GM21447 (cell line): ENCODE data around the gene HMX3.

ENCODE experiments used
- ATAC-seq: cut with Tn5 transposase; IDR thresholded peaks from one replicate; pipeline ENCODE4 v1.9.1; 2021; ENCODE audit not compliant: unreplicated experiment

HMX3 gene

DNA sequence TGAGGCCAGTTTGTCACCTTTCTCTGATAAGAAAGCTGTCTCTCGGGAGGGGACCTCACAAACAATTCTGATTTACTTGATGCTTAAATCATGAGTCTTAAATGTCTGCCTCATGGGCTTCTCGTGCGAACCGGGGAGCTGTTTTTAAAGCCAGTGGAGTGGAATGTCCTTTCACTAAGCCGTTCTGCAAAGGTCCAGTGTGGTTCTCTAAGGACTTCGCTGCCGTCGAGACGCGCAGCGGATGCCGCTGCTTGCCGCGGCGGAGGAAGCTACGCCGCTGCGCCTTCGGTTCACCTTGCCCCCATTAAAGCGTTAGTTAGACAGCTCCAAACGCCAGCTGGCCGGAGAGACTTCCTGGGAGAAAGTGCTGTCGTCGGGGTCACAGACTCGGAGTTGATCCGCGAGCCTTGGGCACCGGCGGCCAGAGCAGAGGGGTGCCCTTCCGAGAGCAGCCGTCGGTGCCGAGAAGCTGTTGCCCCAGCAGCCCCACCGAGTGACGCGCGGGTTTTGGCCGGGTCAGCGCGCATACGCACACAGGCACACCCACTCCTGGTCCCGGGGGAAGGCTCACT lies 1.3 kb upstream of the HMX3 start:
- ATAC-seq, result no peak

DNA sequence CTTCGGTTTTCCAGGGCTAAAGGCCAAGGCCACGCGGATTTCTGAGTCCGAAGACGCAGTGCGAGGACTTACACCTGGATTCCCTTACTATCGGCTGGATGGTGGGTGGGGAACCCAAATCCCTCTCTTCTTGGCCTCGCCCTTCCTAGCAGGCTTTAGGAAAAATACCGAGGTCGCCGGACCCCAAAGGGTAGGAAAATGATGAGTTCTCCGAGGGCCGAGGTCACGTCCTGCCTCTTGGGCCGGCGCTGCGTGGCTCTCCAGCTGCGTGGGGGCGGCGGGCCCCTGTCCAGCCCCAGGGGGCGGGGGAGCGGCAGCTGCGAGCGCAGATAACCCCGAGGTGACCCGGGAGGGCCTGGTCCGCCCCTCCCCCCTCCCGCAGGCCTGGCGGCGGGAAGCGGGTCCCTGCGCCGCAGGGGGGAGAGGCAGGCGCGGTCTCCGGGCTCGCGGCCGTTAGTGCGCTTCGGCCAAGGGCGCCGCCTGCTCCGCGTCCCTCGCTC lies 805 bp upstream of the HMX3 start:
- no peak for ATAC-seq

DNA sequence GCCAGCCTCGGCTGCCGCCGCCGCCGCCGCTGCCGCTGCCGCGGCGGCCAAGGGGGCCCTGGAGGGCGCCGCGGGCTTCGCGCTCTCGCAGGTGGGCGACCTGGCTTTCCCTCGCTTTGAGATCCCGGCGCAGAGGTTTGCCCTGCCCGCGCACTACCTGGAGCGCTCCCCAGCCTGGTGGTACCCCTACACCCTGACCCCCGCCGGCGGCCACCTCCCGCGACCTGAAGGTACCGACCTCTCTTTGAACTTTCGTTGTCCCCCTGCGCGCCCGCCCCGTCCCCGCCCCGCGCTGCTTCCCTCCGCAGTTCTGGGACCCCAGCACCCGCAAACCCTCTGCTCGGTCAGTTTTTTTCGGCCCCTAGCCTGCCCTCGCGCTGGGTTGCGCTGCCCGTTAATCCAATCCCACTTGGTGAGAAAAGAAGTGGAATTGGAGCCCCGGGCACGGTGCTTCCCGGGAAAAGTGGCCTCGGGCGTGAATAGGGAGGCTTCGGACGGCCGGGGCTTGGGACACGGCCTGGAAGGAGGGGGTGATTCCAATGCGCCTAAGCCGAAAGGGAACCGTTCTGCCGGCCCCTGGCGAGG lies 543 bp downstream of the HMX3 start:
- ATAC-seq, result no peak

DNA sequence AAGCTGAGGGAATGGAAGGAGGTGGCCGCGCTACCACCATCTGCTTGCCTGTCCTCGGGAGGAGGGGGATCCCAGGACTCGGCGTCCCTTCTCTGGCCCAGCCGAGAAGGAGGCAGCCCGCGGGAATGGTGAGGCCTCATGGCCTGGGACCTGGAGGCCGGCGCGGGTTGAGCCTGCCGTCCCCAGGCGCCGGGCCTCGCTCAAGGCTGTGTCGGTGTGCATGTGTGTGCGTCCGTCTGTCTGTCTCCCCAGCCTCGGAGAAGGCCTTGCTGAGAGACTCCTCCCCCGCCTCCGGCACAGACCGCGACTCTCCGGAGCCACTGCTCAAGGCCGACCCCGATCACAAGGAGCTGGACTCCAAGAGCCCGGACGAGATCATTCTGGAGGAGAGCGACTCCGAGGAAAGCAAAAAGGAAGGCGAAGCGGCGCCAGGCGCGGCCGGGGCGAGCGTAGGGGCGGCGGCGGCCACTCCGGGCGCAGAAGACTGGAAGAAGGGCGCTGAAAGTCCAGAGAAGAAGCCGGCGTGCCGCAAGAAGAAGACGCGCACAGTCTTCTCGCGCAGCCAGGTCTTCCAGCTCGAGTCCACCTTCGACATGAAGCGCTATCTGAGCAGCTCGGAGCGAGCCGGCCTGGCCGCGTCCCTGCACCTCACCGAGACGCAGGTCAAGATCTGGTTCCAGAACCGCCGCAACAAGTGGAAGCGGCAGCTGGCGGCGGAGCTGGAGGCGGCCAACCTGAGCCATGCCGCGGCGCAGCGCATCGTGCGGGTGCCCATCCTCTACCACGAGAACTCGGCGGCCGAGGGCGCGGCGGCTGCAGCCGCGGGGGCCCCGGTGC lies 1.3 kb downstream of the HMX3 start:
- ATAC-seq, result no peak

DNA sequence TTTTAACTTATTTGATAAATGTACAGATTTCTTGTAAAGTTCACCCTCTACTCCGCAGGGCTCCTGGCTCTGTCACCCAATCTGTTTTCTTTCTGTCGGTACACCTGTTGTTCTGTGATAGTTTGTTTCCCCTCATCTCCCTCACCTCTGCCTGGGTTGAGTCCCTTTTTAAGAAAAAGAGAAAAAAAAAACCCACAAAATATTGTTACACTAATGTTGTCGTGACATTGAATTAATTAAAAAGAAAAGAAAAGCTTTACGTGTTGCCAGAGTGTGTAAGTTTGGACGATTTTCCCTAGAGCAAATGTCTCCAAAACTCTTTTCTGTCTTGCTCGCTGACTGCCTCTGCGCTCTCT lies 3.4 kb downstream of the HMX3 start:
- no peak for ATAC-seq

DNA sequence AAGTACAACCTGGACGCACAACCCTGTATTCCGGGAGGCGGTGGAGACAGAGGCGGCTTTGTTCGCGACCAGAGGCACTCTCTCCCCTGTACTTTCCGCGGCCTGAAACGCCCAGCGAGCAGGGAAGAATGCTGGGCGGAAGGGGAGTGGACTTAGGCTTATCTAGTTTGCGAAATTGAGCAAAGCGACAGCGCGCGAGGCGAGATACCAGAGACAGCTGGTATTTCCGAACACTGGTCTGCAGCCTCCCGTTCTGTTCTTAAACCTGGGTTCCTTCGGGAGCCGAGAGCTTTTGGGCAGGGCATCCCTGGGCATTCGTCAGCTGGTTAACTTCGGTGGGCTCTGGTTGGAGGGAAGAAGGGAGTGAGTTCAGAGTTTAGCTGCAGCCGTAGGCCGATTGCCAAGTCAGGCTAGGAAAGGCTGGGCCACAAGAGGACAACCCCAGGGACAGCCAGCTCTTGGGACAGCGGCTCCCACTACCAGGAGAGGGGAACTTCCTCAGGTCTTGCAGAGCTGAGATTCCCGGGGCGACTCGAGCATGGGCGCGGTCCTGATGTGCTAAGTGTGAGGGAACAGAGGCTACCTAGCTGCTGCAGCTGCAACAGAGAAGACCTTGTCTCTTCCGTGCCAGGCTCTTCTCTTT lies 3.9 kb downstream of the HMX3 start:
- no peak for ATAC-seq

DNA sequence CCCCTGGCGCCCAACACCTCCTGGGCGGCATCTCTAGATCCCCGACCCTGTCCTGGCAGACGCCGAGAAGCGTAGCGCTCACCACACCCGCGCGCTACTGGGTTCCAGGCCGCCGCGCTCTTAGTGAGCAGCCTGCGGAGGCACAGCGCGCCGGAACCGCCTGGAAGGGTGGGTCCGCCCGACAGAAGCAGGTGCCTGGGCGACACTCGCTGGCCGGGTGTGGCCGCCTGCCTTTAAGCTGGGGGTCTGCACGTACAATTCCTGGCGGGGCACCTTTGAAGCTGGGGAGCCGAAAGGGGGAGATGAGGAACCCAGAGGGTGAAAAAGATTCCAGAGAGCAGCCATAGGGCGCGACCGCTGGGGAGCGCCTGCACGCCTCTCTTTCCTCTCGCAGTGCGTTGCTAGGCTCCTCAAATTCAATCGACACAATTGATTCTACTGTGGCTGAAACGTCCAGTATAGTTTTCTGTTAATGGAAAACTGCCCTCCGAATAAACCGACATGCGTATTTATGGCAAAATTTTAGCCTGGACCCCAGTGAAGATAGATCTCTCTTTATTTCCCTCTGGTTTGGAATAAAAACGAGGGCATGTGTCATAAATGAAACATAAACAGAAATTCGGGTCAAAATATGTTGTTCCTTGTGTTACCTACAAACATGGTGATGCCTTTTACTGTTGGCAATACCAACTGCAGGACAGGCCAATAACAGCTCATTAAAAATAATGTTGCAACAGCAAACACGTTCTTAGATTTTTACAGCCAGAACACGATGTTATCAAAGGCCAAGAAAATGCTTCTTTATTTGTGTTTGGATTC lies 4.6 kb downstream of the HMX3 start:
- no peak for ATAC-seq

DNA sequence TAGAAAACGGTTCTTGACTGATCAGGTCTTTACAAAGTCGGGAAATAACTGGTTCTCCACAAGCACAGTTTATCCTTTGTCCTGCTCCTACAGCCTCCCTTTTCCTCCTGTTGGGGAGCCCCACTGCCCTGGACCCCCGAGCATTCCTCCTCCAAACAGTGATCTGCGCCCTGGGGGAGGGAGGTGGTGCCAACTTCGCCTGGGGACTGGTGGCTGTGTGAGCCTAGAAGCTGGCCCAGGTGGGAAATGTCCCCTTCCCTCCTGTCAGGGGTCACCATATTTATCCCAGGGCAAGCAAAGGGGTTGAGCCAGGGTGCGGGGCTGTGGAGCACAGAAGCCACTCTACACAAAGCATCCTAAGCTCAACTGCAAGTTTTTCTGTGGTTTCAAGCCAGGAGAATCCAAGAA lies 5.2 kb downstream of the HMX3 start:
- no peak for ATAC-seq

DNA sequence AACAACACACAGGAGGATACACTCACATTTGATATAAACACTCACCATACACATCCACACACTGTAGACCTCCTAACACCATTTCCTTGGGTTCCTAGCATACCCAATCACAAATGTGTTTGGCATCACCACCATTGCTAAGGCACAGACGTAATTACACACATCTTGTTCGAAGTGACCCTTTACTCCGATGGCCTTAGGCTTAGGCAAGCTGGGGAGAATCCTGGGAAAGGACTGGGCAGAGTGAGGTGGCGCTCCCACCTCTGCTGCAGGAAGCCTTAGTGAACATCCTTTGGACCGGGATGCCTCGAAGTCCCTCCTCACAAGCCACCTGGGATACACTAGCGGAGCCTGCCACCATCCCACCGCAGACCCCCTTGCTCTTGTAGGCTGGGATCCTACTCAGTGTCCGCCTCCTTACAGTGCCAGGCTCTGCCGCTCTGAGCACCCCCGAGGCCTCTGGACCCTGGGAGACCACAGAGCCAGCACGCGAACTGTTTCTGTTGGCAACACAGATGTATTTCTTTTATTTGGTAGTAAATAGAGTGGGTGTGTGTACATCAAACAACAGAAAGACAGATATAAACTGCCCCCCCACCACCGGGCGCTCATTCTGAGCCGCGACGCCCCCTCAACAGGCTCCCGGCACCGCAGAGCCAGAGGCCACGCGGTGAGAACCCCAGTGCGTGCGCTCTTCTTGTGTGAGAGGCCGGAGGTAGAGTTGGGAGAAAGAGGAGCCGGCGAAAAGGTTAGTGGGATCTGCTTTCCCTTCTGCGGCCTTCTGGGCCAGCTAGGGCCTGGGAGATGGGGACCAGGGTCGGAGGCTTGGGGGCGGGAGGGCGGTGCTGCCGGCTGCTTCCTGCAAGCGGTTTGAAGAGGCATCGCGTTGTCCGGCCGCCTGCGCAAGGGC lies 6.3 kb downstream of the HMX3 start:
- ATAC-seq, result no peak

DNA sequence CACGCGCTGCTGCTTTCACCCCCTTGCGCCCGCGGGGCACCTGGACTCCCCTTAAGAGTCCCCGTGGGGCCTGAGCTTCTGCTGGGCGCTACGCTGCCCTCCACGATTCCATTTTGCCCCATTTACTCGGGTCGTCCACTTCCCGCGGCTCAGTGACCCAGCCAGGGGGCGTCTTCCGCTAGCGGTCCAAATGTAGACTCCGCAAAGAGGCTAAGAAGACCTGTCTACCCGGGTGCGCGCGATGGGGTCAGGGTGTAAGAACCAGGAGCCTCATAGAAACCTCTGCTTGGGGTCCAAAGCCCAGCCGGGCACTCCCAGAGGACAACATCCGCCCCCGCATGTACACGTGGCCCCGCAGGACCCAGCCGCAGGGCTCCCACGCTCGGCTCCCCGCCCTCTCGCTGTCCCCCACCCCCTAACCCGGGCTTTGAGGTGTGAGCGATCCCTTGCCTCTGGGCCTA lies 7.0 kb downstream of the HMX3 start:
- no peak for ATAC-seq

DNA sequence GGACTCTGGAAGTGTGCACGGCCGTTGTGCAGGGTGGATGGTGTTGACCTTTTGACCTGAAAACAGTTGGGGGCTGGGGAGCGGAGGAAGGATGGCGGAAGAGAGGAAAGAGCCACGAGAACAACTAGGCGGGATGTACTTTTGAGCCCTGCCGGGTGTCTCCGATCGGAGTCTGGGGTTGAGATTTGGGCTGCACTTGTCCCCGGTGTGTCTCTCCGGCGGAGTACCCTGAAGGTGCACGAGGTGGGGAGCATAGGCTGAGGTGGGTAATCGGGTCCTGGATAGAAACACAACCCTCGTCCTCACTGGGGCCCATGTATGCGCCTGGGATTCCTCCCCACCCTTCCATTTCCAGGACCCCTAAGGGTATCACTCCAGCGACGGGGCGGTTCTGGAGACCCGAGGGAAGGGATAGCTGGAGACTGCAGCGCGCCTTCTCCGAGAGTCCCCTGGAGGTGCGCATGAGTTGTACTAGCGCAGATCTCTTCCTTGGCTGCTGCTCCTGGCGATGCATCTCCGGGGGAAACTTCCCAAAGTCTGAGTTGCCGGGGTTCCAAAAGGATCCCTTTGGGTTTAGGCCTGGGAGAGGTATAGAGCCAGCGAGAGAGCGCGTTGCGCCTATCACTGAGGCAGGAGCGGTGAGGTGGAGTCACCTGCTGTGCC lies 7.5 kb downstream of the HMX3 start:
- no peak for ATAC-seq

DNA sequence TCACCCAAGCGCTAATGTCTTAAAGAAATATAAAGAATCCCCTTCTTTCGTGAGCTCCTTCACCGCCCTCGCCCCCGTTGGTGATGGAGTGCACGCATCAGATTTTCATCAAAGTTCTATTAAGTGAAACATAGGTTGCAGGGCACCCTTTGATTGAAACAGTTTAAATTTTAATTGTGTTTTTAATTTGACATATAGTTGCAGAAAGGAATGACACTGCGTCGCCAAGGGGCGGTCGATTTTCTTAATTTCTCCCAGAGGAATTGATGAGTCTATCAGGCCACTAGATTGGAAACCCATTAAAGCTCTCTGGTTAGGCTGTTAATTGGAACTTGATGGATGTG lies 8.0 kb downstream of the HMX3 start:
- ATAC-seq, result no peak

DNA sequence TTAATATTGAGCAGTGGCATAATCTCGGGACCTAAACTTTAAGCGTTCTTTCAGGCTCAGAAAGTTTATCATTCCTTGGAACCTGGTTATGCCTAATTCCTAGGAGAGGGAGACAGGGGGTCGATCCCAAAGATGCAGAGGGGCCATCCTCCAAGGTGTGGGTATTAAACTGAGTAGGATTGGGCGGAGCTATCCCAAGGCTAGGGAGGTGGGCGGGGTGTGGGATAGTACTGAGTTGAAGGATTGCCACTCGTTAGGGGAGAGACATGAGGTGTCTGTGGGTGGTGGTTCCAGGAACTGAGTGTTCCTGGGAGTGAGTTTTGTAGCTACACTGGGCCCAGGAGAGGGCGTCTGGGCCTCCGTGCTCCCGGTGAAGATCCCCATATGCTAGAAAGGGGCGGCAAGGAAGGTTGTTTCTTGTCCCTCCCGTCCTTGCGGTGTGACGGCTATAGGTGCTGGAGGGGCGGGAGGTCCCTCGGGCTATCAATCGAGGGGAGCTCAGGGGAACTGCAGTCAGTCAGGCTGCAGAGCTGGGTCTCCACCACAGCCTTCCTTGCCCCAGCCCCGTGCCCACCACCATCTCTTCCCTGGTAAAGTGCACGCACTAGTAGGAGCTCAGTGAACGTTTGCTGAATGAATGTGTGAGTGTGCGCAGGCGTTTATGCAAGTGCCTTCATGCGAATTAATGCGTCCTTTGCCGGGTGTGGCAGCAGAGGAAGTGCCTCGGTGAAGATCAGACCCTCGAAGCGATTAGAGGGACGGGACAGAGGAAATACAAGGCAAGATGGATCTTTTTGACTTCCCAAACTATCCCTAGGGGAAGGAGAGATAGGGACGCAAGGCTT lies 9.1 kb downstream of the HMX3 start:
- ATAC-seq, result no peak

DNA sequence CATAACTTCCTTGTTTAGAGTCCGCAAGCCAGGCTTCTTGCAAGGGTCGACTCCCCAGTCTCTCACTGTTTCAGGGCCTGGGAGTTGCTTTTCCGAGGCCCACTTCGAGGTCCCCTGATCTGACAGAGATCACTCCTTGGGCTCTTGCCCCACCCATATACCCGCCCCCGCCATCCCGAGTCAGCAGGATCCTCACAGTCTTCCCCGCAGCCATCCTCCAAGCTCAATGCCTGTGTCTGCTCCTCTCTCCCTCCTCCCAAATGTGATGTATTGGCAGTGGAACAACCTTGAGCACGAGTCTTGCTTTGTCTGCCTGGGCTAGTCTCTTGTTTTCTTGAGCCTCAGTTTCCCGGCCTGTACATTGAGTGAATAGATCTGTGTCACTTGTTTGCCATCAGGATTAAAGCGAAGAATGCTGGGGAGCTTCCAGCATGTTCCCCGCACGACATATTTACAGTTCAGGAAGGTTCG lies 9.8 kb downstream of the HMX3 start:
- no peak for ATAC-seq

DNA sequence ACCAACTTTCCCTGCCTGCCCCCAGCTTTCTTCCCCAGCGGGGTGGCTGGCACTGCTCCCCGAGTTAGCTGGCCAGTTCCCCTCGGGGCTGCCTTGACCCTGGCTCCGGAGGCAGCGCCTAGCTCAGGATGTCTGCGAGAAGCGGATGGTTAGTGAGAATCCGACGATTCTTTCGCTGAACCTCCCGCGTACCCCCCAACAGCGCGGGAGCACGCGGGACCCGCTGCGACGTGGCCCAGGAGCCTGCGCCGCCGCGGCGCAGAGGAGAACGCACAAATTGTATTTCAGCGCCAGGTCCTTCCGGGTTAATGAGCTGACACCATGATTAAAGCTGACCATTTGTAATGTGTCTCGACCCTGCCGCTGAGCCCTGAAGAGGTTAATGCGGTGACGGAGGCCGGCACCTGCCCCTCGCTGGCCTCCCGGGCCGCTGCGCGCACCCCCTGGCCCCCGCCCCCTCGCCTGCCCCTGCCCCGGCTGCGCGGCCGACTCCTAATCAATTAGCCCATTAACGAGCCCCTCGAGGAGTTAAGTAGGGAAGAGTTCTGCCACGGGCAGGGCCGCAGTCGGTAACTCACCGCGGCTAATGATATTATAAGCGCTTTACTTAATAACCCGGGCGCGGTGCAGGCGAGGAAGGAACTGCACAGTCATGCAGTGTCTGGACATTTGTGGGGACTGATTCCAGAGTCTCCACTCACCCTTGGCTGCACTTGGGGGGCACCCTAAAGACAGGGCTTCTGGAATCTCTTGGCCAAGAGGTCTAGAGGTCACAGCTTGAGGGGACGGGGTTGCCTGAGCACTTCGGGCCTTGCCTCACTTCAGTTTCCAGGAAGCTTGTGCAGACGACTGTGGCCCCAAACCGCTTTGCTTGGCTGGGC lies 10.5 kb downstream of the HMX3 start:
- no peak for ATAC-seq

DNA sequence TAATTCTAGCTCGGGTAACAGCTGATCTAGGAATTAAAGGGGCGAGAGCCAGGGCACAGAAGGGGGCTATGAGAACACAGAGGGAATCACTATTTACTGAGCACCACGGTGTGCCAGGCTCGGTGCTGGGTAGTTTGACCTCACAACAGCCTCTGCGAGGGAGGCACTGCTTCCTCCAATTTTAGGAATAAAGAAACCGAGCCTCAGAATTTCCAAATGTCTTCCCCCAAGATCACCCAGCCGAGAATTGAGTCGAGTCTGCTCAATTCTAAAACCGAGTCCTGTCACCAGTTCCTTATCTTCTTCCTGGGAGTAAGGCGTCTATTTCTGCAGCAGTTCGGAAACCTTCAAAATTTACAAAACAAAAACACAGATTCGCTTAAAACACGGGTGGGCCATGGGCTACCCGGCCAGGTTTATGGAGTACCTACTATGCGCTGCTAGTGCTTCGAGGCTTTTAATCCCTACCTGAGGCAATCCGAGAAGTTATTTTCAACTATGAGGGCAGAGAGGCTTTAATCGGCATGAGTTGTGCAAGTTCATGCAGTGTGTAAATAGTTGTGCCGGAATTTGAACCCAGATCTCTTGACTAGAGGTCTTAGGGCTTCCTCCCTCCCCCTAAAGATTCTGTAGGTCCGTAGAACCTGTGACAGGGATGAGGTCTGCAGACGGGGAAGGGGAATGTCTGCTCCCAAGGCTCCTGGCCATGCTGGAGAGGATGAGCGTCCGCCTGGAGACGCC lies 11.3 kb downstream of the HMX3 start:
- no peak for ATAC-seq
